Suppressor macrophage (primary cell): ENCODE measurements around the gene CDADC1.
"Not testable (repeated sequence)": the region's sequence is repeated elsewhere in the genome, so short reads cannot be mapped to it uniquely, and the experiment has no call there.

ENCODE experiments used
- DNase-seq, 4 experiments: peaks; one replicate each; pipeline ENCODE4 v3.0.0-alpha.2; 2020 to 2022

CDADC1 gene

GRCh38 chr13:49319551-49319950 lies 71.8 kb downstream of the CDADC1 start:
- peak in 2 of 4 experiments; percentile 7 to 27 for DNase-seq

- peak in 2 of 4 experiments; percentile 4 to 6 for DNase-seq
Observed at GRCh38 chr13:49319951-49320350, 72.2 kb downstream of the CDADC1 start.

GRCh38 chr13:49320975-49321374 lies 73.2 kb downstream of the CDADC1 start:
- DNase-seq, result no peak

- DNase-seq, result no peak
Observed at GRCh38 chr13:49322702-49323101, 75.0 kb downstream of the CDADC1 start.

- no peak for DNase-seq
Observed at GRCh38 chr13:49323344-49323743, 75.6 kb downstream of the CDADC1 start.

GRCh38 chr13:49326222-49326917 lies 78.6 kb downstream of the CDADC1 start:
- no peak for DNase-seq

GRCh38 chr13:49327145-49327544 lies 79.4 kb downstream of the CDADC1 start:
- not testable (repeated sequence) for DNase-seq

- no peak for DNase-seq
Observed at GRCh38 chr13:49329831-49330545, 82.3 kb downstream of the CDADC1 start.

GRCh38 chr13:49330546-49330864 lies 82.8 kb downstream of the CDADC1 start:
- DNase-seq, result no peak

GRCh38 chr13:49336655-49337054 lies 88.9 kb downstream of the CDADC1 start:
- DNase-seq, result no peak

- no peak for DNase-seq
Observed at GRCh38 chr13:49340161-49340560, 92.4 kb downstream of the CDADC1 start.

- DNase-seq, result no peak
Observed at GRCh38 chr13:49341517-49341916, 93.8 kb downstream of the CDADC1 start.

GRCh38 chr13:49341941-49342340 lies 94.2 kb downstream of the CDADC1 start:
- DNase-seq, result no peak

- no peak for DNase-seq
Observed at GRCh38 chr13:49342454-49342853, 94.7 kb downstream of the CDADC1 start.
